ENCODE measurements around the gene CCSER1.
"Not testable (repeated sequence)": the region's sequence is repeated elsewhere in the genome, so short reads cannot be mapped to it uniquely, and the experiment has no call there.

CCSER1 gene

DNA sequence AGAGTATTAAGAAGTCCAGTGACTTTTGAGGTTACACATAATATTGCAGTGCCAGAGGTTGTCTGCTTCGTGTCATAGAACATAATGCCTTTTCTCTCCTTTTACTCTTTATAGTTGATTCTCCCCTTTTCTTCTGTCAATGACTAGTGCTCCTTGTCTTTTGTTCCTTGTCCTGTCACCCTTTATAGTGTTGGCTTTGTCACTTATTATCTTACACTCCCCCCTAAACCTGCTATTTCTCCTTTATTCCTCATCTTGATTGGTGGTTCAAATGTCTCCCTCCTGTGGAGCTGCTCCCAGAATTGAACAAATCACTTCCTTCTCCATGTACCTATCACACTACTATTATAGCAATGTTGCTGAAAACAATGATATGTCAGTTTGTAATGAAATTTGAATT, 1320.0 kb downstream of the CCSER1 start:
- ATAC-seq (ENCODE audit: insufficient read depth, low read depth): no peak
- Histone ChIP-seq H3K27me3 (ENCODE audit: insufficient read depth, low read length, poor library complexity) (no peaks in the 10 kb centered on the region), H3K4me3 (ENCODE audit: low read depth in 1 of 2, low read length in 2 of 2) (no peak overlapping the region), H4K20me1 (ENCODE audit: insufficient read depth, low read length) (no peaks in the 10 kb centered on the region), H3K9ac (ENCODE audit: low read depth, low read length) (no peak overlapping the region), H3K4me1 (ENCODE audit: insufficient read depth, low read length) (no peaks in the 10 kb centered on the region), H3K9me3 (ENCODE audit: insufficient read depth, low read length, severe bottlenecking) (no peaks in the 10 kb centered on the region), H3K27ac (ENCODE audit: low read length) (no peak overlapping the region), H3K4me2 (ENCODE audit: insufficient read depth, low read length) (no peak overlapping the region), H3K36me3 (ENCODE audit: insufficient read depth, low read length) (no peaks in the 10 kb centered on the region), H2AFZ (ENCODE audit: low read depth, low read length) (no peak overlapping the region), H3K79me2 (ENCODE audit: insufficient read depth, low read length) (no peaks in the 10 kb centered on the region)
- TF ChIP-seq, protein P1, sequence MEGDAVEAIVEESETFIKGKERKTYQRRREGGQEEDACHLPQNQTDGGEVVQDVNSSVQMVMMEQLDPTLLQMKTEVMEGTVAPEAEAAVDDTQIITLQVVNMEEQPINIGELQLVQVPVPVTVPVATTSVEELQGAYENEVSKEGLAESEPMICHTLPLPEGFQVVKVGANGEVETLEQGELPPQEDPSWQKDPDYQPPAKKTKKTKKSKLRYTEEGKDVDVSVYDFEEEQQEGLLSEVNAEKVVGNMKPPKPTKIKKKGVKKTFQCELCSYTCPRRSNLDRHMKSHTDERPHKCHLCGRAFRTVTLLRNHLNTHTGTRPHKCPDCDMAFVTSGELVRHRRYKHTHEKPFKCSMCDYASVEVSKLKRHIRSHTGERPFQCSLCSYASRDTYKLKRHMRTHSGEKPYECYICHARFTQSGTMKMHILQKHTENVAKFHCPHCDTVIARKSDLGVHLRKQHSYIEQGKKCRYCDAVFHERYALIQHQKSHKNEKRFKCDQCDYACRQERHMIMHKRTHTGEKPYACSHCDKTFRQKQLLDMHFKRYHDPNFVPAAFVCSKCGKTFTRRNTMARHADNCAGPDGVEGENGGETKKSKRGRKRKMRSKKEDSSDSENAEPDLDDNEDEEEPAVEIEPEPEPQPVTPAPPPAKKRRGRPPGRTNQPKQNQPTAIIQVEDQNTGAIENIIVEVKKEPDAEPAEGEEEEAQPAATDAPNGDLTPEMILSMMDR (IDR thresholded peaks at IDR 0.05; ENCODE audit: borderline replicate concordance, extremely low read depth, low read length, poor library complexity, severe bottlenecking): no peak
- TF ChIP-seq EZH2 (IDR thresholded peaks at IDR 0.05; ENCODE audit: borderline replicate concordance, low read depth, low read length, severe bottlenecking): no peak
- DNase-seq: no peak

DNA sequence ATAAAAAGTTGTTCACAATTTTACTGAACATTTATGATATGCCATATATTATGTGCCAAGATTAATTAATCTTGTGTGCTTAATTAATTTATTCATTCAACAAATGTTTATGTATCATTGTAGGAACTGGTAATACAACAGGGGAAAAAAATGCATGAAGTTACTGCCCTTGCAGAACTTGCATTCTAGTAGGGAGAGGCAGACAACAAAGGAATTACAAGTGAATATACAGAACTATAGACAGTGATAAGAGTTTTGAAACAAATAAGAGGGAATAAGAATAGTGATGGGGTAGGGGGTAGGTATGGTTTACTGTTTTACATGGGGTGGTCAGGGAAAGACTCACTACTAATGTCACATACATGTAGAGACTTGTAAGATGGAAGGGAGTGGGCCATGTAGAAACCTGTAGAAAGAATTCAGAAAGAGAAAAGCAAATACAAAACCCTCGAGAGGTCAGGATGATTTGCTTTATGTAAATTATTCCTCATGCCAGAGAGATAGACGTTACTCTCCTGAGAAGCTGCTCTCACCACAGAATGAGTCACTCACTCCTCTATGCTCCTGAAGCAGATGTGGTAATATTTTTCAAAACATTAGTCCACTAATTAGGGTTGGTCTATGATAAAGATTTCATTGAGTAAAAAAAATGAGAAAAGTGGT, 1321.6 kb downstream of the CCSER1 start:
- Histone ChIP-seq H3K79me2 (ENCODE audit: insufficient read depth, low read length) (no peaks in the 10 kb centered on the region), H3K27ac (ENCODE audit: low read length) (no peak overlapping the region), H3K4me1 (ENCODE audit: insufficient read depth, low read length) (no peaks in the 10 kb centered on the region), H3K9me3 (ENCODE audit: insufficient read depth, low read length, severe bottlenecking) (no peaks in the 10 kb centered on the region), H3K9ac (ENCODE audit: low read depth, low read length) (no peak overlapping the region), H2AFZ (ENCODE audit: low read depth, low read length) (no peak overlapping the region), H4K20me1 (ENCODE audit: insufficient read depth, low read length) (no peaks in the 10 kb centered on the region), H3K36me3 (ENCODE audit: insufficient read depth, low read length) (no peaks in the 10 kb centered on the region), H3K4me2 (ENCODE audit: insufficient read depth, low read length) (no peak overlapping the region), H3K27me3 (ENCODE audit: insufficient read depth, low read length, poor library complexity) (no peaks in the 10 kb centered on the region), H3K4me3 (ENCODE audit: low read depth in 1 of 2, low read length in 2 of 2) (no peak overlapping the region)
- ATAC-seq (ENCODE audit: insufficient read depth, low read depth) (no peak), DNase-seq (no peak)
- no peak for TF ChIP-seq EZH2 (IDR thresholded peaks at IDR 0.05; ENCODE audit: borderline replicate concordance, low read depth, low read length, severe bottlenecking)
- TF ChIP-seq, protein P1 (IDR thresholded peaks at IDR 0.05; ENCODE audit: borderline replicate concordance, extremely low read depth, low read length, poor library complexity, severe bottlenecking): no peak

DNA sequence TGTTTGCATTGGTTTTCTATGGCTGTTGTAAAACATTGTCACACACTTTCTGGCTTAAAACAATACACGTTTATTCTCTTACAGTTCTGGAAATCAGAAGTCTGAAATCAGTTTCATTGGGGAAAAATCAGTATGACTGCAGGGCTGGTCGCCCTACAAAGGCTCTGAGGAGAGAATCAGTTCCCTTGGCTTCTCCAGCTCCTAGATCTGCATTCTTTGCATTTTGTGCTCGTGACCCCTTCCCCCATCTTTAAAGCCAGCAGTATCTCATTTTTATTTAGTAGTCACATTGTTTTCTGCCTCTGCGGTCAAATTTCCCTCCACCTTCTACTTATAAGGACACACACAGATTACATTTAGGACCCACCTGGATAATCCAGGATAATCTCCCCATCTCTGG, 1326.9 kb downstream of the CCSER1 start:
- Histone ChIP-seq H3K9me3 (ENCODE audit: insufficient read depth, low read length, severe bottlenecking) (no peaks in the 10 kb centered on the region), H3K27me3 (ENCODE audit: insufficient read depth, low read length, poor library complexity) (no peaks in the 10 kb centered on the region), H2AFZ (ENCODE audit: low read depth, low read length) (no peak overlapping the region), H3K9ac (ENCODE audit: low read depth, low read length) (no peak overlapping the region), H3K4me3 (ENCODE audit: low read depth in 1 of 2, low read length in 2 of 2) (no peak overlapping the region), H3K36me3 (ENCODE audit: insufficient read depth, low read length) (no peaks in the 10 kb centered on the region), H4K20me1 (ENCODE audit: insufficient read depth, low read length) (no peaks in the 10 kb centered on the region), H3K4me1 (ENCODE audit: insufficient read depth, low read length) (no peaks in the 10 kb centered on the region), H3K79me2 (ENCODE audit: insufficient read depth, low read length) (no peaks in the 10 kb centered on the region), H3K4me2 (ENCODE audit: insufficient read depth, low read length) (no peak overlapping the region), H3K27ac (ENCODE audit: low read length) (no peak overlapping the region)
- no peak for ATAC-seq (ENCODE audit: insufficient read depth, low read depth)
- DNase-seq: no peak
- TF ChIP-seq, protein P1 (IDR thresholded peaks at IDR 0.05; ENCODE audit: borderline replicate concordance, extremely low read depth, low read length, poor library complexity, severe bottlenecking): no peak
- no peak for TF ChIP-seq EZH2 (IDR thresholded peaks at IDR 0.05; ENCODE audit: borderline replicate concordance, low read depth, low read length, severe bottlenecking)

DNA sequence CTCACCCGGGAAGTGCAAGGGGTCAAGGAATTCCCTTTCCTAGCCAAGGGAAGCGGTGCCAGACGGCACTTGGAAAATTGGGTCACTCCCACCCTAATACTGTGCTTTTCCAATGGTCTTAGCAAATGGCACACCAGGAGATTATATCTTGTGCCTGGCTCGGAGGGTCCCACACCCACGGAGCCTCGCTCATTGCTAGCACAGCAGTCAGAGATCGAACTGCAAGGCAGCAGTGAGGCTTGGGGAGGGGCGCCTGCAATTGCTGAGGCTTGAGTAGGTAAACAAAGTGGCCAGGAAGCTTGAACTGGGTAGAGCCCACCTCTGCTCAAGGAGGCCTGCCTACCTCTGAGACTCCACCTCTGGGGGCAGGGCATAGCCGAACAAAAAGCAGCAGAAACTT, 1335.4 kb downstream of the CCSER1 start:
- H3K4me2 ChIP-seq (ENCODE audit: insufficient read depth, low read length); H4K20me1 ChIP-seq (ENCODE audit: insufficient read depth, low read length); H2AFZ ChIP-seq (ENCODE audit: low read depth, low read length); H3K27me3 ChIP-seq (ENCODE audit: insufficient read depth, low read length, poor library complexity); H3K4me3 ChIP-seq (ENCODE audit: low read depth in 1 of 2, low read length in 2 of 2); H3K36me3 ChIP-seq (ENCODE audit: insufficient read depth, low read length); H3K79me2 ChIP-seq (ENCODE audit: insufficient read depth, low read length); H3K9ac ChIP-seq (ENCODE audit: low read depth, low read length); H3K4me1 ChIP-seq (ENCODE audit: insufficient read depth, low read length); ATAC-seq (ENCODE audit: insufficient read depth, low read depth); DNase-seq; H3K27ac ChIP-seq (ENCODE audit: low read length); H3K9me3 ChIP-seq (ENCODE audit: insufficient read depth, low read length, severe bottlenecking): not testable (repeated sequence)
